PFSK-1 (cell line): ENCODE measurements around the gene CDHR2.

Experiments used
- FOXP2 ChIP-seq: optimal IDR thresholded peaks from 2 replicates; pipeline ENCODE3; 2011; ENCODE audit warnings: borderline replicate concordance, control low read depth, inconsistent platforms; ENCODE audit not compliant: insufficient read depth; ENCODE audit errors: extremely low read length, extremely low read depth
- POLR2AphosphoS5 ChIP-seq: IDR thresholded peaks from 2 replicates; pipeline ENCODE4 v1.6.1; 2012; ENCODE audit warnings: low read depth, mild to moderate bottlenecking, control low read depth, low read length, moderate library complexity
- SIN3A ChIP-seq: IDR thresholded peaks from 2 replicates; pipeline ENCODE4 v1.6.1; 2012; ENCODE audit warnings: mild to moderate bottlenecking, low read length, moderate library complexity, borderline replicate concordance; ENCODE audit not compliant: insufficient read depth
- TAF1 ChIP-seq: IDR thresholded peaks from 2 replicates; pipeline ENCODE4 v1.6.1; 2012; ENCODE audit warnings: low read length, control low read depth, borderline replicate concordance; ENCODE audit not compliant: insufficient read depth
- TF ChIP-seq, protein P1 (sequence below), 2 experiments: IDR thresholded peaks; 2 replicates each; pipeline versions ENCODE4 v1.6.1 to v1.8.0; 2011 to 2012; ENCODE audit warnings: low read depth in 2 of 2, low read length in 2 of 2, control low read depth in 1 of 2, inconsistent platforms in 1 of 2, mild to moderate bottlenecking in 1 of 2, moderate library complexity in 1 of 2; ENCODE audit not compliant: insufficient read depth in 1 of 2

The CDHR2 gene

DNA sequence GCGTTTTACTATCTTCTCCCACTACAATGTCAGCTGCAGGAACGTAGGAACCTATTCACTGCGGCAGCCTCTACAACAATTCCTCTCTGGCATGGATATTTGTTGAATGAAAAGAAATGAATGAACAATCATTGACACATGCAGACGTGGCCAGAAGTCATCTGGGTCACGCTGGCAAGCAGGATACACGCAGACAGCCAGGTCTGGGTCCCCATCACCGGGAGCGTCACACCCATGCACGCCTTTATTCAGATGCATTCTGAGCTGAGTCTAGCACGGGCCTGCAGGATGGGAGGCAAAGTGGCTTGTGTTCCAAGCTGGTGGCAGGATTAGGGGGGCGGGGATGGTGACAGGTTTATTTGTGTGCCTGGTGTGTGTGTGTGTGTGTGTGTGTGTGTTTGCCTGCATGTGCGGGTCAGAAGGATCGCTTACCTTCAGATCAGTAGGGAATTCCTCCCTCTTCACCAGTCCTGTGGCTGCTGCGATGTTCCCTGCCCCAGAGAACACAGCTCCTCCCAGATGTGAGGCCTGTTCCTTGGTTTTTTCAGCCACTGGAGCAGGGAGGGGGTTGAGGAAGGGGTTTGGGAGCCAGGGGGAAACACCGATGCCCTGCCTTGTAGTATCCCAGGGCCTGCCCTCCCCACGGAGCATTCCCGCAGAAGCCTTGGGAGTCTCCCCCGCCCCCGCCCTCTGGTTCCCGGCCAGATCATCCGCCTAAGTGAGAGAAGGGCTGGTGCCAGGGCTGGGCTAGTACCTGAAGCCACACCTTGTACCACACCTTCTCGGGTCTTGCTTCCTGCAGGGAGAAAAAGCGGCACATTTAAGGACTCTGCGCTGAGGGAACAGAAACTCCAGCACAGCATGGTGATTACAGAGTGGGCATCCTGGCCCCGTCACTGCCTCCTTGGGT lies 77.1 kb downstream of the CDHR2 start:
- no peak for TF ChIP-seq POLR2AphosphoS5
- TF ChIP-seq, protein P1, sequence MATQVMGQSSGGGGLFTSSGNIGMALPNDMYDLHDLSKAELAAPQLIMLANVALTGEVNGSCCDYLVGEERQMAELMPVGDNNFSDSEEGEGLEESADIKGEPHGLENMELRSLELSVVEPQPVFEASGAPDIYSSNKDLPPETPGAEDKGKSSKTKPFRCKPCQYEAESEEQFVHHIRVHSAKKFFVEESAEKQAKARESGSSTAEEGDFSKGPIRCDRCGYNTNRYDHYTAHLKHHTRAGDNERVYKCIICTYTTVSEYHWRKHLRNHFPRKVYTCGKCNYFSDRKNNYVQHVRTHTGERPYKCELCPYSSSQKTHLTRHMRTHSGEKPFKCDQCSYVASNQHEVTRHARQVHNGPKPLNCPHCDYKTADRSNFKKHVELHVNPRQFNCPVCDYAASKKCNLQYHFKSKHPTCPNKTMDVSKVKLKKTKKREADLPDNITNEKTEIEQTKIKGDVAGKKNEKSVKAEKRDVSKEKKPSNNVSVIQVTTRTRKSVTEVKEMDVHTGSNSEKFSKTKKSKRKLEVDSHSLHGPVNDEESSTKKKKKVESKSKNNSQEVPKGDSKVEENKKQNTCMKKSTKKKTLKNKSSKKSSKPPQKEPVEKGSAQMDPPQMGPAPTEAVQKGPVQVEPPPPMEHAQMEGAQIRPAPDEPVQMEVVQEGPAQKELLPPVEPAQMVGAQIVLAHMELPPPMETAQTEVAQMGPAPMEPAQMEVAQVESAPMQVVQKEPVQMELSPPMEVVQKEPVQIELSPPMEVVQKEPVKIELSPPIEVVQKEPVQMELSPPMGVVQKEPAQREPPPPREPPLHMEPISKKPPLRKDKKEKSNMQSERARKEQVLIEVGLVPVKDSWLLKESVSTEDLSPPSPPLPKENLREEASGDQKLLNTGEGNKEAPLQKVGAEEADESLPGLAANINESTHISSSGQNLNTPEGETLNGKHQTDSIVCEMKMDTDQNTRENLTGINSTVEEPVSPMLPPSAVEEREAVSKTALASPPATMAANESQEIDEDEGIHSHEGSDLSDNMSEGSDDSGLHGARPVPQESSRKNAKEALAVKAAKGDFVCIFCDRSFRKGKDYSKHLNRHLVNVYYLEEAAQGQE (IDR thresholded peaks at IDR 0.05; ENCODE audit: insufficient read depth in 1 of 2, low read depth in 2 of 2, low read length in 2 of 2) = no peak
- TF ChIP-seq SIN3A = no peak
- no peak for TF ChIP-seq TAF1
- no peak for TF ChIP-seq FOXP2

DNA sequence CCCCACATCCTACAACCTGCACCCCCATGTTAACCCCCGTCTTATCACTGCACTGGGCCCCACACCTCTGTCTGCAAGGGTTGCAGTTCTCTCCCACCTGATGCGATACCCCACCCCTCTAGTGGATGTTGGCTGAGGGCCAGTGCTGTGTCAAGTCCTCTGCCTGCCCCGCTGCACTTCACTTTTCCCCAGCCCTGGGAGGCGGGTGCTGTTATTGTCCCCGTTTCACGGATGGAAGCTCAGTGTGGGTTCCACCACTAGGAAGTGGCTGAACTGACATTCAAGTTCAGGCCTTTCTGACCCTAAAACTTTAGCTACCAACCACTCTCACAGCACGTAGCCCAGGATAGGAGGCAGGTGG lies 77.7 kb downstream of the CDHR2 start:
- TF ChIP-seq, protein P1 (IDR thresholded peaks at IDR 0.05; ENCODE audit: insufficient read depth in 1 of 2, low read depth in 2 of 2, low read length in 2 of 2) = no peak
- TF ChIP-seq TAF1 (no peak), FOXP2 (no peak), SIN3A (no peak), POLR2AphosphoS5 (no peak)

DNA sequence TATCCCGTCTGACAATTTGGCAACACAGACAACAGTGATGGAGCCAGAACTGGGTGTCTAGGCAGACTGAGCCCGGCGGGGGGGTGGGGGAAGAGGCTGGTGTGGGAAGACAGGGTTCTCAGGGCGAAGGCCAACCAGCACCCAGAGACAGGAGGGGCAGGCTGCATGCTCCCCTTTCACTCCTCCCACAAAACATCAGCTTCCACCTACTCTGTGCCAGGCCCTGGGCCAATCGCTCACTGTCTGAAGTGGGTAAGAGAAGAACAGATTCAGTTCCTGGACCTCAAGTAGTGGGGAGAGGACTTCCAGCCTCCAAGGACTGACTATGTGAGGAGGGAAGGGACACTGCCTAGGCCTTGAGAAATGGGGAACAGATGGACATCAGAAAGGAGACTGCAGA lies 78.4 kb downstream of the CDHR2 start:
- TF ChIP-seq POLR2AphosphoS5 (no peak), FOXP2 (no peak)

DNA sequence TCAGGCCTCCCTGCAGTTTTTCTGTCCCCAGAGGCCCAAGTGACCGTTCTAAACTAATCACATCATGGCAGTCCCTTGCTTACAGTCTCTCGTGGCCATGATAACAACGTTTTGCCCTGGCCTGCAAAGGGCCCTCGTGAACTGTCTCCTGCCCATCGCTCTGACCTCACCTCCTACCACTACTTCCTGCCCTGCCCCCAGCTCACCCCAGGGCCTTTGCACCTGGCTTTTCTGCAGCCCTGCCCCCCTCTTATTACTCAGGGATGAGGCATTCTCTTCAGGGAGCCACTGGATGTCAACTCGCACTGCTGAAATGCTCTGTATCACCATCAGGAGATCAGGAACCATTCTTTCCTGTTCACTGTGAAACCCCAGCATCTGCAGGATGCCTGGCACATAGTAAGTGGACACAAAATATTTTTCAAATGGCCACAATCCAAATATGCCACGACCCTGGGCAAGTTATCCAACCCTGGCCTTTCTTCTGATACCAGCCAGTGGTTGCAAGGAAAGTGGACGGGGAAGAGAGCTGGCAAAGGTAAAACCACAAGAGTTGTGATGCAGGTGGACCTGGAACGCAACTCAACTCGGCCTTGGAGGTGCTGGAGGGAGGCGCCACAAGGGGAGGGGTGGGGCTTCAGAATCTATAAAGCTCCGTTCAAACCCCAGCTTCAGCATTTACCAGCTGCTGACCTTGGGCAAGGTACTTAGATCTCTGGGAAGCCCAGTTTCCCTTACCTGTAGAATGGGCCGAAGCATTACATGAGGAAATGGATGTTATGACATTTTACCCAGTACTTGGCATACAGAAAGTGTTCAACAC lies 79.5 kb downstream of the CDHR2 start:
- TF ChIP-seq FOXP2 (no peak), SIN3A (no peak), POLR2AphosphoS5 (no peak), TAF1 (no peak)
- TF ChIP-seq, protein P1 (IDR thresholded peaks at IDR 0.05; ENCODE audit: insufficient read depth in 1 of 2, low read depth in 2 of 2, low read length in 2 of 2) = no peak

DNA sequence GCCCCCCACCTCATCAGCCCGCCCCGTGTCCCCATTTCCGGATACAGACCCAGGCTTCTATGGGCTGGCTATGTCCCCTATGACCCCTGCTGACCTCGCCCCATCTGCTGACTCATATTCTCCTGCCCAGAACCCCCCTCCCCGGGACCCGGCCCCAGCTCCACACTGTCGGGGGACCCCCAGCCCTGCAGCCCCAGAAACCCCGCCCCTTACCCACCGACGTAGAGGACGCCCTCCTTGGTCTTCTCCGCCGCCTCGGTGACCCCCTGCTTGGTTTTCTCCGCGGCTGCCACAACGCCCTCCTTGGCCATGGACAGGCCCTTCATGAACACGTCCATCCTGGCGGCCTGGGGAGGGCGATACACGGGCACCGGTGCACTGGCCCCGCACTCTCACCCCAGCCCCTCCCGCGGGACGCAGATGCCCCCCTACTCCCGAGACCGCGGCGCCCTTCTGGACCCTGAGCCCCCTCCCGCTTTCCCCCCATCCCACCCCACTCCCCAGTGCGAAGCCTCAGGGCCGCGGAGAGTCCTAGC lies 80.2 kb downstream of the CDHR2 start:
- no peak for TF ChIP-seq FOXP2
